Type B pancreatic cell (in vitro differentiated cells): ENCODE measurements around the gene SPINT2. TPM values are rescaled to one million over a fixed set of nuclear protein-coding genes. Genes with fewer than 3 reads are reported as not detected.
A peak's percentile ranks its signal among the peaks of the same experiment; 100 is the strongest.

Experiments
- DNase-seq: peaks from one replicate; pipeline ENCODE4 v3.0.0; 2021; ENCODE audit warnings: mixed read lengths; ENCODE audit not compliant: unreplicated experiment; ENCODE audit errors: extremely low spot score
- H3K27ac Mint-ChIP-seq: 2 replicates; pipeline ENCODE4 v1.8.0; 2021; ENCODE audit warnings: mild to moderate bottlenecking, mixed read lengths
- H3K27me3 Mint-ChIP-seq: 2 replicates; pipeline ENCODE4 v1.8.0; 2021; ENCODE audit warnings: mixed read lengths
- H3K36me3 Mint-ChIP-seq: 2 replicates; pipeline ENCODE4 v1.8.0; 2021; ENCODE audit warnings: mixed read lengths
- H3K4me1 Mint-ChIP-seq: one replicate; pipeline ENCODE4 v1.8.0; 2021; ENCODE audit warnings: mixed read lengths; ENCODE audit not compliant: unreplicated experiment
- H3K4me3 Mint-ChIP-seq: 2 replicates; pipeline ENCODE4 v1.8.0; 2021; ENCODE audit warnings: mild to moderate bottlenecking, mixed read lengths
- H3K9me3 Mint-ChIP-seq: 2 replicates; pipeline ENCODE4 v1.8.0; 2021; ENCODE audit warnings: mixed read lengths
- total RNA-seq: library from RNA; stranded (reverse); gene quantifications from 2 replicates; pipeline ENCODE4 v1.2.1, GENCODE V29; 2021; ENCODE audit warnings: low replicate concordance
- TF ChIP-seq, protein P1 (sequence below): fragments of 200-600 bp; sonication (generic); conservative IDR thresholded peaks from 2 replicates; pipeline ENCODE4 v1.5.0; 2021; ENCODE audit warnings: antibody characterized with exemption, mild to moderate bottlenecking

SPINT2 gene
- total RNA-seq, 1 donor from 2014 or later = 243 TPM

DNA sequence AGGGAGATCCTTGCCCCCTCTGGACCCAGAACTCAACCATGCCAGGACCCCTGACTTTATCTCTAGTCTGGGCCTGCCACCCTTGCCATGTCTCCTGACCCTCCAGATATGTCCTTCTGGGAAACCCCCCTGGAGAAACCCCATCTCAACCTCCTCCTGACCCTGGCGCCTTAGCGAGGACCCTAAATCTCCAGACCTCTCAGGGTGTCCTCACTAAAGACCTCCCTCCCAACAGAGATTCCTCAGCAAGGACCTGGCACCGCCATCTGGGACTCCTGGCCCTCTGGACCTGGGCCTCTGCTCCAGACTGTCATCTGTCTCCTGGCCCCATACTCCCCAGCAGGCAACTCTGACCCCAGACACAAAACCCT lies 56.6 kb downstream of the SPINT2 start:
- Mint-ChIP-seq H3K27me3 (peaks cover 56% of the 10 kb centered on the region), H3K4me3 (peak overlapping the region; percentile 81), H3K9me3 (no peaks in the 10 kb centered on the region), H3K27ac (no peak overlapping the region), H3K4me1 (peaks cover 3% of the 10 kb centered on the region), H3K36me3 (peaks cover 5% of the 10 kb centered on the region)
- TF ChIP-seq, protein P1, sequence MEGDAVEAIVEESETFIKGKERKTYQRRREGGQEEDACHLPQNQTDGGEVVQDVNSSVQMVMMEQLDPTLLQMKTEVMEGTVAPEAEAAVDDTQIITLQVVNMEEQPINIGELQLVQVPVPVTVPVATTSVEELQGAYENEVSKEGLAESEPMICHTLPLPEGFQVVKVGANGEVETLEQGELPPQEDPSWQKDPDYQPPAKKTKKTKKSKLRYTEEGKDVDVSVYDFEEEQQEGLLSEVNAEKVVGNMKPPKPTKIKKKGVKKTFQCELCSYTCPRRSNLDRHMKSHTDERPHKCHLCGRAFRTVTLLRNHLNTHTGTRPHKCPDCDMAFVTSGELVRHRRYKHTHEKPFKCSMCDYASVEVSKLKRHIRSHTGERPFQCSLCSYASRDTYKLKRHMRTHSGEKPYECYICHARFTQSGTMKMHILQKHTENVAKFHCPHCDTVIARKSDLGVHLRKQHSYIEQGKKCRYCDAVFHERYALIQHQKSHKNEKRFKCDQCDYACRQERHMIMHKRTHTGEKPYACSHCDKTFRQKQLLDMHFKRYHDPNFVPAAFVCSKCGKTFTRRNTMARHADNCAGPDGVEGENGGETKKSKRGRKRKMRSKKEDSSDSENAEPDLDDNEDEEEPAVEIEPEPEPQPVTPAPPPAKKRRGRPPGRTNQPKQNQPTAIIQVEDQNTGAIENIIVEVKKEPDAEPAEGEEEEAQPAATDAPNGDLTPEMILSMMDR = no peak
- no peak for DNase-seq

GRCh38 chr19:38321646-38322196 lies 57.3 kb downstream of the SPINT2 start:
- DNase-seq = no peak
- H3K27me3 Mint-ChIP-seq = peaks cover 53% of the 10 kb centered on the region
- peaks cover 5% of the 10 kb centered on the region for H3K36me3 Mint-ChIP-seq
- no peaks in the 10 kb centered on the region for H3K9me3 Mint-ChIP-seq
- no peaks in the 10 kb centered on the region for H3K4me1 Mint-ChIP-seq
- H3K4me3 Mint-ChIP-seq = peak overlapping the region; percentile 75
- TF ChIP-seq, protein P1 = no peak
- peak overlapping the region; percentile 64 for H3K27ac Mint-ChIP-seq

- TF ChIP-seq, protein P1 = no peak
- H3K36me3 Mint-ChIP-seq = peaks cover 5% of the 10 kb centered on the region
- H3K4me1 Mint-ChIP-seq = no peaks in the 10 kb centered on the region
- no peaks in the 10 kb centered on the region for H3K9me3 Mint-ChIP-seq
- no peak overlapping the region for H3K4me3 Mint-ChIP-seq
- no peak for DNase-seq
- peaks cover 42% of the 10 kb centered on the region for H3K27me3 Mint-ChIP-seq
- no peak overlapping the region for H3K27ac Mint-ChIP-seq
Measured at GRCh38 chr19:38323291-38323690, 58.9 kb downstream of the SPINT2 start.

- Mint-ChIP-seq H3K4me3 (no peak overlapping the region), H3K4me1 (no peaks in the 10 kb centered on the region), H3K27ac (no peak overlapping the region), H3K9me3 (no peaks in the 10 kb centered on the region), H3K36me3 (peaks cover 5% of the 10 kb centered on the region), H3K27me3 (peaks cover 30% of the 10 kb centered on the region)
- DNase-seq = no peak
- TF ChIP-seq, protein P1 = no peak
Measured at GRCh38 chr19:38324431-38324830, 60.1 kb downstream of the SPINT2 start.

GRCh38 chr19:38326591-38326990 lies 62.2 kb downstream of the SPINT2 start:
- Mint-ChIP-seq H3K27ac (no peak overlapping the region), H3K4me3 (no peak overlapping the region), H3K36me3 (peaks cover 5% of the 10 kb centered on the region), H3K27me3 (peaks cover 12% of the 10 kb centered on the region), H3K9me3 (no peaks in the 10 kb centered on the region), H3K4me1 (no peaks in the 10 kb centered on the region)
- TF ChIP-seq, protein P1 = no peak
- no peak for DNase-seq

GRCh38 chr19:38329651-38330050 lies 65.3 kb downstream of the SPINT2 start:
- Mint-ChIP-seq H3K4me3 (no peak overlapping the region), H3K27ac (no peak overlapping the region), H3K9me3 (no peaks in the 10 kb centered on the region), H3K36me3 (no peaks in the 10 kb centered on the region), H3K27me3 (no peaks in the 10 kb centered on the region), H3K4me1 (no peaks in the 10 kb centered on the region)
- DNase-seq = no peak
- TF ChIP-seq, protein P1 = no peak
